Neural cell (in vitro differentiated cells): ENCODE results near the gene SCUBE1.

Experiments
- EP300 ChIP-seq: fragments of 450-650 bp; conservative IDR thresholded peaks from 2 replicates; pipeline ENCODE4 v1.6.1; 2014; ENCODE audit warnings: antibody characterized with exemption, mild to moderate bottlenecking, moderate library complexity; ENCODE audit not compliant: poor library complexity, severe bottlenecking
- EZH2 ChIP-seq: fragments of 200-600, 300-800 bp; shearing (Covaris generic), sonication (generic); IDR thresholded peaks from 2 replicates; pipeline ENCODE4 v1.6.1; 2014; ENCODE audit warnings: antibody characterized with exemption, low read length, borderline replicate concordance, mild to moderate bottlenecking; ENCODE audit not compliant: insufficient read depth, poor library complexity, severe bottlenecking
- POLR2AphosphoS5 ChIP-seq: IDR thresholded peaks from 2 replicates; pipeline ENCODE4 v1.6.1; 2012
- RAD21 ChIP-seq: fragments of 450-650 bp; conservative IDR thresholded peaks from 2 replicates; pipeline ENCODE4 v1.6.1; 2014; ENCODE audit warnings: antibody characterized with exemption, mild to moderate bottlenecking, moderate library complexity
- TAF1 ChIP-seq: IDR thresholded peaks from 2 replicates; pipeline ENCODE4 v1.6.1; 2012; ENCODE audit warnings: low read depth
- TF ChIP-seq, protein P1 (sequence below): fragments of 450-650 bp; IDR thresholded peaks from 2 replicates; pipeline ENCODE4 v1.5.1; 2014; ENCODE audit warnings: antibody characterized with exemption, mild to moderate bottlenecking, moderate library complexity; ENCODE audit not compliant: poor library complexity, severe bottlenecking
- TF ChIP-seq, protein P2 (sequence below): IDR thresholded peaks from 2 replicates; pipeline ENCODE4 v1.6.1; 2012; ENCODE audit warnings: borderline replicate concordance

DNA sequence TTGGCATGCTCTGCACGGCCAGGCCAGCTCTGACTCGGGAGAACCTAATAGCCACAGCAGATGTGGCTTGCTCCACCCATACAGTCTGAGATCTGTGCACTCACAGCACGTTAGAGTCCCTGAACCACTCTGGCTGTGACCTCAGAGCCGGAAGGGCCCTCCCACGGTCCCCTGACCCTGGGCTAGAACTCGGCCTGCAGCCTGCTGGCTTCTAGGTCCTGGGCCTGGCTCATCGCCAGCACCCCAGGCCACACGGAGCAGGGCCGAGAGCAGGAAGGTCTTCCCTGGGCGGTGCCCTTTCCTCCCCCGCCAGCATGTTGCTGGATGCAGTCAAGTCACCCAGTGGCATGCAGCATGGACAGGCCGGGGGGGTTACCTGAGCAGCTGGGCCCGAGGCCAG lies 120.9 kb downstream of the SCUBE1 start:
- TF ChIP-seq, protein P1, sequence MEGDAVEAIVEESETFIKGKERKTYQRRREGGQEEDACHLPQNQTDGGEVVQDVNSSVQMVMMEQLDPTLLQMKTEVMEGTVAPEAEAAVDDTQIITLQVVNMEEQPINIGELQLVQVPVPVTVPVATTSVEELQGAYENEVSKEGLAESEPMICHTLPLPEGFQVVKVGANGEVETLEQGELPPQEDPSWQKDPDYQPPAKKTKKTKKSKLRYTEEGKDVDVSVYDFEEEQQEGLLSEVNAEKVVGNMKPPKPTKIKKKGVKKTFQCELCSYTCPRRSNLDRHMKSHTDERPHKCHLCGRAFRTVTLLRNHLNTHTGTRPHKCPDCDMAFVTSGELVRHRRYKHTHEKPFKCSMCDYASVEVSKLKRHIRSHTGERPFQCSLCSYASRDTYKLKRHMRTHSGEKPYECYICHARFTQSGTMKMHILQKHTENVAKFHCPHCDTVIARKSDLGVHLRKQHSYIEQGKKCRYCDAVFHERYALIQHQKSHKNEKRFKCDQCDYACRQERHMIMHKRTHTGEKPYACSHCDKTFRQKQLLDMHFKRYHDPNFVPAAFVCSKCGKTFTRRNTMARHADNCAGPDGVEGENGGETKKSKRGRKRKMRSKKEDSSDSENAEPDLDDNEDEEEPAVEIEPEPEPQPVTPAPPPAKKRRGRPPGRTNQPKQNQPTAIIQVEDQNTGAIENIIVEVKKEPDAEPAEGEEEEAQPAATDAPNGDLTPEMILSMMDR: no peak
- TF ChIP-seq EP300 (no peak), POLR2AphosphoS5 (no peak), EZH2 (no peak), TAF1 (no peak), RAD21 (no peak)
- TF ChIP-seq, protein P2, sequence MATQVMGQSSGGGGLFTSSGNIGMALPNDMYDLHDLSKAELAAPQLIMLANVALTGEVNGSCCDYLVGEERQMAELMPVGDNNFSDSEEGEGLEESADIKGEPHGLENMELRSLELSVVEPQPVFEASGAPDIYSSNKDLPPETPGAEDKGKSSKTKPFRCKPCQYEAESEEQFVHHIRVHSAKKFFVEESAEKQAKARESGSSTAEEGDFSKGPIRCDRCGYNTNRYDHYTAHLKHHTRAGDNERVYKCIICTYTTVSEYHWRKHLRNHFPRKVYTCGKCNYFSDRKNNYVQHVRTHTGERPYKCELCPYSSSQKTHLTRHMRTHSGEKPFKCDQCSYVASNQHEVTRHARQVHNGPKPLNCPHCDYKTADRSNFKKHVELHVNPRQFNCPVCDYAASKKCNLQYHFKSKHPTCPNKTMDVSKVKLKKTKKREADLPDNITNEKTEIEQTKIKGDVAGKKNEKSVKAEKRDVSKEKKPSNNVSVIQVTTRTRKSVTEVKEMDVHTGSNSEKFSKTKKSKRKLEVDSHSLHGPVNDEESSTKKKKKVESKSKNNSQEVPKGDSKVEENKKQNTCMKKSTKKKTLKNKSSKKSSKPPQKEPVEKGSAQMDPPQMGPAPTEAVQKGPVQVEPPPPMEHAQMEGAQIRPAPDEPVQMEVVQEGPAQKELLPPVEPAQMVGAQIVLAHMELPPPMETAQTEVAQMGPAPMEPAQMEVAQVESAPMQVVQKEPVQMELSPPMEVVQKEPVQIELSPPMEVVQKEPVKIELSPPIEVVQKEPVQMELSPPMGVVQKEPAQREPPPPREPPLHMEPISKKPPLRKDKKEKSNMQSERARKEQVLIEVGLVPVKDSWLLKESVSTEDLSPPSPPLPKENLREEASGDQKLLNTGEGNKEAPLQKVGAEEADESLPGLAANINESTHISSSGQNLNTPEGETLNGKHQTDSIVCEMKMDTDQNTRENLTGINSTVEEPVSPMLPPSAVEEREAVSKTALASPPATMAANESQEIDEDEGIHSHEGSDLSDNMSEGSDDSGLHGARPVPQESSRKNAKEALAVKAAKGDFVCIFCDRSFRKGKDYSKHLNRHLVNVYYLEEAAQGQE: no peak
